IMR-90 (cell line): ENCODE data around the gene ANOS1.

Source experiments
- BHLHE40 ChIP-seq: fragments of 150-350 bp; IDR thresholded peaks from 2 replicates; pipeline ENCODE4 v1.6.1; 2016; ENCODE audit warnings: mild to moderate bottlenecking, low read depth, low read length
- CHD1 ChIP-seq: IDR thresholded peaks from 2 replicates; pipeline ENCODE4 v1.6.1; 2012; ENCODE audit warnings: low read depth, low read length, improper control_type of control experiment
- MAZ ChIP-seq: IDR thresholded peaks from 2 replicates; pipeline ENCODE4 v1.6.1; 2012; ENCODE audit warnings: low read depth, mild to moderate bottlenecking, low read length, improper control_type of control experiment, moderate library complexity, borderline replicate concordance
- MXI1 ChIP-seq: IDR thresholded peaks from 2 replicates; pipeline ENCODE4 v1.6.1; 2012; ENCODE audit warnings: low read depth, mild to moderate bottlenecking, low read length, moderate library complexity, borderline replicate concordance
- RAD21 ChIP-seq: IDR thresholded peaks from 2 replicates; pipeline ENCODE4 v1.6.1; 2012; ENCODE audit warnings: low read length, improper control_type of control experiment
- RCOR1 ChIP-seq: IDR thresholded peaks from 2 replicates; pipeline ENCODE4 v1.6.1; 2012; ENCODE audit warnings: mild to moderate bottlenecking, low read length, improper control_type of control experiment; ENCODE audit not compliant: insufficient replicate concordance
- SMC3 ChIP-seq: fragments of 150-350 bp; IDR thresholded peaks from 2 replicates; pipeline ENCODE4 v1.6.1; 2016; ENCODE audit warnings: low read depth, mild to moderate bottlenecking, antibody characterized with exemption, low read length, moderate library complexity
- TF ChIP-seq, protein P1 (sequence below): conservative IDR thresholded peaks from 2 replicates; pipeline ENCODE4 v1.5.1; 2012; ENCODE audit warnings: mild to moderate bottlenecking, low read depth, low read length, improper control_type of control experiment
- TF ChIP-seq, protein P2 (sequence below): fragments of 150-350 bp; IDR thresholded peaks from 2 replicates; pipeline ENCODE4 v1.6.1; 2017; ENCODE audit warnings: mild to moderate bottlenecking, antibody characterized with exemption, low read length, low read depth
- TF ChIP-seq, protein P3 (sequence below): fragments of 150-350 bp; IDR thresholded peaks from 2 replicates; pipeline ENCODE4 v1.6.1; 2016; ENCODE audit warnings: low read depth, mild to moderate bottlenecking, low read length, moderate library complexity, borderline replicate concordance

DNA sequence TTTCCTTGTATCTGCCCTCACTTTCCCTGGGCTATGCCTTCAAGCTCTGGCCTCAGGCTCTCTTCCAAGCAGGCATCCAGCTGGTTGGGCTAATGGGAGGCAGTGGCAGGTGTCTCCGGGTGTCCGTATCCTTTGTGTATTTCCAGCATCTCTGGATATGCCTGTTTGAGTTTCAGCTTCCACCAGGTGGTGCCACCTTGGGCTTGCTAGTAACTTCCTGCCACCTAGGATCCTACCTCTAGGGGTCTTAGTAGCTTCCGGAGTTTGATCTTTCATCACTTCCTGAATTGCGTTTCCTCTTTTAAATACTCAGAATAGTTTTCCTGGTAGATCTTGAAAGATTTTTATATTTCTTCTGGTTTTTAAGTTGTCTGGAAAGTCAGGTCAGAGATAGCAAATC lies 23.2 kb upstream of the ANOS1 start:
- TF ChIP-seq, protein P1, sequence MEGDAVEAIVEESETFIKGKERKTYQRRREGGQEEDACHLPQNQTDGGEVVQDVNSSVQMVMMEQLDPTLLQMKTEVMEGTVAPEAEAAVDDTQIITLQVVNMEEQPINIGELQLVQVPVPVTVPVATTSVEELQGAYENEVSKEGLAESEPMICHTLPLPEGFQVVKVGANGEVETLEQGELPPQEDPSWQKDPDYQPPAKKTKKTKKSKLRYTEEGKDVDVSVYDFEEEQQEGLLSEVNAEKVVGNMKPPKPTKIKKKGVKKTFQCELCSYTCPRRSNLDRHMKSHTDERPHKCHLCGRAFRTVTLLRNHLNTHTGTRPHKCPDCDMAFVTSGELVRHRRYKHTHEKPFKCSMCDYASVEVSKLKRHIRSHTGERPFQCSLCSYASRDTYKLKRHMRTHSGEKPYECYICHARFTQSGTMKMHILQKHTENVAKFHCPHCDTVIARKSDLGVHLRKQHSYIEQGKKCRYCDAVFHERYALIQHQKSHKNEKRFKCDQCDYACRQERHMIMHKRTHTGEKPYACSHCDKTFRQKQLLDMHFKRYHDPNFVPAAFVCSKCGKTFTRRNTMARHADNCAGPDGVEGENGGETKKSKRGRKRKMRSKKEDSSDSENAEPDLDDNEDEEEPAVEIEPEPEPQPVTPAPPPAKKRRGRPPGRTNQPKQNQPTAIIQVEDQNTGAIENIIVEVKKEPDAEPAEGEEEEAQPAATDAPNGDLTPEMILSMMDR: no peak
- TF ChIP-seq, protein P2, sequence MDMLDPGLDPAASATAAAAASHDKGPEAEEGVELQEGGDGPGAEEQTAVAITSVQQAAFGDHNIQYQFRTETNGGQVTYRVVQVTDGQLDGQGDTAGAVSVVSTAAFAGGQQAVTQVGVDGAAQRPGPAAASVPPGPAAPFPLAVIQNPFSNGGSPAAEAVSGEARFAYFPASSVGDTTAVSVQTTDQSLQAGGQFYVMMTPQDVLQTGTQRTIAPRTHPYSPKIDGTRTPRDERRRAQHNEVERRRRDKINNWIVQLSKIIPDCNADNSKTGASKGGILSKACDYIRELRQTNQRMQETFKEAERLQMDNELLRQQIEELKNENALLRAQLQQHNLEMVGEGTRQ: no peak
- TF ChIP-seq MXI1: no peak
- no peak for TF ChIP-seq SMC3
- TF ChIP-seq, protein P3, sequence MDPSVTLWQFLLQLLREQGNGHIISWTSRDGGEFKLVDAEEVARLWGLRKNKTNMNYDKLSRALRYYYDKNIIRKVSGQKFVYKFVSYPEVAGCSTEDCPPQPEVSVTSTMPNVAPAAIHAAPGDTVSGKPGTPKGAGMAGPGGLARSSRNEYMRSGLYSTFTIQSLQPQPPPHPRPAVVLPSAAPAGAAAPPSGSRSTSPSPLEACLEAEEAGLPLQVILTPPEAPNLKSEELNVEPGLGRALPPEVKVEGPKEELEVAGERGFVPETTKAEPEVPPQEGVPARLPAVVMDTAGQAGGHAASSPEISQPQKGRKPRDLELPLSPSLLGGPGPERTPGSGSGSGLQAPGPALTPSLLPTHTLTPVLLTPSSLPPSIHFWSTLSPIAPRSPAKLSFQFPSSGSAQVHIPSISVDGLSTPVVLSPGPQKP: no peak
- no peak for TF ChIP-seq RAD21
- TF ChIP-seq RCOR1: no peak
- TF ChIP-seq CHD1: no peak
- TF ChIP-seq MAZ: no peak
- TF ChIP-seq BHLHE40: no peak
